DOHH2 (cell line): Measurements from ENCODE around the gene ZNF454.

Experiments used
- H3F3A ChIP-seq: fragments of 200-600 bp; sonication (generic), shearing (Covaris generic); 2 replicates; pipeline ENCODE4 v1.6.0; 2016; ENCODE audit warnings: antibody characterized with exemption, mild to moderate bottlenecking; ENCODE audit not compliant: control insufficient read depth, insufficient read depth
- H3K27ac ChIP-seq: fragments of 200-600 bp; sonication (generic); 2 replicates; pipeline ENCODE4 v1.5.1; 2014; ENCODE audit warnings: low read depth, mild to moderate bottlenecking, low read length, moderate library complexity
- H3K27me3 ChIP-seq: fragments of 200-600 bp; sonication (generic); 2 replicates; pipeline ENCODE4 v1.6.1; 2014; ENCODE audit warnings: mild to moderate bottlenecking, low read length, mixed read lengths; ENCODE audit not compliant: control insufficient read depth
- H3K36me3 ChIP-seq: fragments of 200-600 bp; sonication (generic); 2 replicates; pipeline ENCODE4 v1.6.1; 2014; ENCODE audit warnings: mild to moderate bottlenecking, low read length, moderate library complexity, mixed read lengths; ENCODE audit not compliant: control insufficient read depth
- H3K4me1 ChIP-seq: fragments of 200-600 bp; sonication (generic); 2 replicates; pipeline ENCODE4 v1.6.1; 2014; ENCODE audit warnings: mild to moderate bottlenecking, low read length, mixed read lengths; ENCODE audit not compliant: control insufficient read depth
- H3K4me2 ChIP-seq: fragments of 200-600 bp; sonication (generic); 2 replicates; pipeline ENCODE4 v1.6.0; 2014; ENCODE audit warnings: mild to moderate bottlenecking, low read length, moderate library complexity
- H3K4me3 ChIP-seq: fragments of 200-600 bp; sonication (generic); 2 replicates; pipeline ENCODE4 v1.5.1; 2014; ENCODE audit warnings: mild to moderate bottlenecking, low read length, mixed read lengths
- H3K79me2 ChIP-seq: fragments of 200-600 bp; sonication (generic); 2 replicates; pipeline ENCODE4 v1.6.1; 2014; ENCODE audit warnings: mild to moderate bottlenecking, low read length, mixed read lengths; ENCODE audit not compliant: control insufficient read depth
- H3K9me2 ChIP-seq: fragments of 200-600 bp; sonication (generic); replicated peaks from 2 replicates; pipeline ENCODE4 v1.6.1; 2014; ENCODE audit warnings: mild to moderate bottlenecking, low read length, mixed read lengths; ENCODE audit not compliant: control insufficient read depth
- H3K9me3 ChIP-seq: fragments of 200-600 bp; sonication (generic); 2 replicates; pipeline ENCODE4 v1.6.1; 2014; ENCODE audit warnings: antibody characterized with exemption, low read length, mixed read lengths; ENCODE audit not compliant: control insufficient read depth, insufficient read depth
- H4K20me1 ChIP-seq: fragments of 200-600 bp; sonication (generic); 2 replicates; pipeline ENCODE4 v1.6.0; 2014; ENCODE audit warnings: low read depth, mild to moderate bottlenecking, antibody characterized with exemption, low read length, moderate library complexity; ENCODE audit not compliant: control insufficient read depth, insufficient read depth
- EZH2phosphoT487 ChIP-seq: fragments of 200-600 bp; sonication (generic); IDR thresholded peaks from 2 replicates; pipeline ENCODE4 v1.6.1; 2017; ENCODE audit warnings: borderline replicate concordance, mild to moderate bottlenecking, antibody characterized with exemption, low read length, moderate library complexity, mixed read lengths
- TF ChIP-seq, protein P1 (sequence below): fragments of 200-600 bp; sonication (generic); IDR thresholded peaks from one replicate; pipeline ENCODE4 v1.5.1; 2014; ENCODE audit warnings: antibody characterized with exemption, mild to moderate bottlenecking, low read depth, low read length; ENCODE audit not compliant: poor library complexity, severe bottlenecking

Gene ZNF454

DNA sequence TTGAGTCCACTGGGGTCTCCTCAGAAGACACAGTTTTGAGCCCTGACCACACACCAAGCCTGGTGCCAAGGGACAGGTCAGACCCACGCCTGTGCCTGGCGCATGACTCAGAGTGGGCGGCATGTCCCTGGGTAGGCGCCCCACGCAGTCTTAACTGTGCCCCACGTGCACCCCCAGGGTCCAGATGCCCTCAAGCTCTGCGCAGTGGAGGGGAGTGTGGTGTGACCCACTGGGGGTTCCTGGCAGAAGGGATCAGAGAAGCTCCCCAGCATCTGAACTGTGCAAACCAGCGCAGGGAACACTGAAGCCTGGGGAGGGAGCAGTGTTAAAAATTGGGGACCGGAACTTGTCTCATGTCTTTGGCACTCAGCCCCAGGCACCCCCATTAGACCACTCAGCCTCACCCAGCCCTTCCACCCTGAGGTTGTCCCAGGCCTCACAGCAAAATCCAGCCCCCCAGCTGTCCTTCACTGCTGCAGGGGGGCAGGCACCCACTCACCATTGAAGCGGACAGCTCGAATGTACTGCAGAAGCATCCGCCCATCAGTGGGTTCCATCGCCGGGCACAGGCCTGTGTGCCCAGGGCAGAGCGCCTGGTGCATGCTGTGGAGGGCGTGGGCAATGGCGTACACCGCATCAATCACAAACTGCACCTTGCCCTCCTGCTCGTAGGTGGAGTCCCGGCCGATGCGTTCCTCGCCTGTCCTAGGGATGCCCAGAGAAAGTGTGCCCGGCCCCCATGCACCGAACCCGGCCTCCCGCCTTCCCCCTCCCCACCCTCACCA lies 47.6 kb downstream of the ZNF454 start:
- Histone ChIP-seq H3K4me1 (no peaks in the 10 kb centered on the region), H3K79me2 (no peaks in the 10 kb centered on the region), H3K27me3 (no peaks in the 10 kb centered on the region), H3K4me2 (no peak overlapping the region), H3K27ac (no peak overlapping the region), H3K9me3 (peaks cover 18% of the 10 kb centered on the region; the same call in 1 of the 2 replicates), H3K9me2 (no peaks in the 10 kb centered on the region), H3K4me3 (no peak overlapping the region), H3F3A (no peaks in the 10 kb centered on the region), H3K36me3 (no peaks in the 10 kb centered on the region), H4K20me1 (no peaks in the 10 kb centered on the region)
- TF ChIP-seq EZH2phosphoT487, result no peak
- TF ChIP-seq, protein P1, sequence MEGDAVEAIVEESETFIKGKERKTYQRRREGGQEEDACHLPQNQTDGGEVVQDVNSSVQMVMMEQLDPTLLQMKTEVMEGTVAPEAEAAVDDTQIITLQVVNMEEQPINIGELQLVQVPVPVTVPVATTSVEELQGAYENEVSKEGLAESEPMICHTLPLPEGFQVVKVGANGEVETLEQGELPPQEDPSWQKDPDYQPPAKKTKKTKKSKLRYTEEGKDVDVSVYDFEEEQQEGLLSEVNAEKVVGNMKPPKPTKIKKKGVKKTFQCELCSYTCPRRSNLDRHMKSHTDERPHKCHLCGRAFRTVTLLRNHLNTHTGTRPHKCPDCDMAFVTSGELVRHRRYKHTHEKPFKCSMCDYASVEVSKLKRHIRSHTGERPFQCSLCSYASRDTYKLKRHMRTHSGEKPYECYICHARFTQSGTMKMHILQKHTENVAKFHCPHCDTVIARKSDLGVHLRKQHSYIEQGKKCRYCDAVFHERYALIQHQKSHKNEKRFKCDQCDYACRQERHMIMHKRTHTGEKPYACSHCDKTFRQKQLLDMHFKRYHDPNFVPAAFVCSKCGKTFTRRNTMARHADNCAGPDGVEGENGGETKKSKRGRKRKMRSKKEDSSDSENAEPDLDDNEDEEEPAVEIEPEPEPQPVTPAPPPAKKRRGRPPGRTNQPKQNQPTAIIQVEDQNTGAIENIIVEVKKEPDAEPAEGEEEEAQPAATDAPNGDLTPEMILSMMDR, result no peak

DNA sequence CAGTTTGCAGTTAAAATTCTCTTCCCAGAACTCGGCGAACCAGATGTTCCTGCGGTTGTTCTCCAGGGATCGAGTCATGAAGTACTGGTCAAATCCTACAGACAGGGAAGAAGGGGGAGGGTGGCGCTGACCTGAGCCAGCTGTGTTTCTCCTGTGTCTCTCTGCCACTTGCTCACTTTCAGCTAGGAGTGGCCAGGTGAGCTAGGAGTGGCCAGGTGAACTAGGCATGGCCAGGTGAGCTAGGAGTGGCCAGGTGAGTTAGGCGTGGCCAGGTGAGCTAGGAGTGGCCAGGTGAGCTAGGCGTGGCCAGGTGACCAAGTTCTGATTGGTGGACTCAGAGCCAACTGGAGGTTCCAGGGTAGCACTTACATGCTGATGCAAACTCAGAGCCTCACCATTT lies 48.3 kb downstream of the ZNF454 start:
- Histone ChIP-seq H3K27me3 (no peaks in the 10 kb centered on the region), H3K4me1 (no peaks in the 10 kb centered on the region), H3K4me3 (no peak overlapping the region), H3K27ac (no peak overlapping the region), H3K9me2 (no peaks in the 10 kb centered on the region), H4K20me1 (no peaks in the 10 kb centered on the region), H3K9me3 (peaks cover 18% of the 10 kb centered on the region; the same call in 1 of the 2 replicates), H3K79me2 (no peaks in the 10 kb centered on the region), H3F3A (no peaks in the 10 kb centered on the region), H3K4me2 (no peak overlapping the region), H3K36me3 (no peaks in the 10 kb centered on the region)
- TF ChIP-seq EZH2phosphoT487, result no peak
- TF ChIP-seq, protein P1, result no peak

DNA sequence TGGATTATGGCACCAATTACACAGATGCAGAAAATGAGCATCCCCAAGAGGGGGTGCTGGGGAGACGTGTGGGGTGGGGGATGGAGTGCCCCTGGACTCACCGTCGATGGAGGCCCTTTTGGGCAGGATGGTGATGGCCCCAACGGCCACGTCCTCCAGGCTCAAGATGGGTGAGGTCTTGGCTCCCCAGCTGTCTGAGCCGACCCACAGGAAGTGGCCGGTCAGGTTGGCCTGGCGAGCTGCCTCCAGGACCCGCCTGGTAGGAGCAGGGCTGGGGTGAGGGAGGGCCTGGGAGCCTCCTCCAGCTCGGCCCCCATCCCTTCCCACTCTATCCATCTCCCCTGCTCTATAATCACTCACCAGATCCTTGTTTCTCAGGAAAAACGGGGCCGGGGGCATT lies 49.5 kb downstream of the ZNF454 start:
- Histone ChIP-seq H3K9me2 (no peaks in the 10 kb centered on the region), H3K9me3 (peaks cover 13% of the 10 kb centered on the region; the same call in 1 of the 2 replicates), H3K36me3 (no peaks in the 10 kb centered on the region), H3K4me1 (no peaks in the 10 kb centered on the region), H3K27ac (no peak overlapping the region), H3K4me2 (no peak overlapping the region), H3K27me3 (no peaks in the 10 kb centered on the region), H4K20me1 (no peaks in the 10 kb centered on the region), H3K4me3 (no peak overlapping the region), H3K79me2 (no peaks in the 10 kb centered on the region), H3F3A (no peaks in the 10 kb centered on the region)
- TF ChIP-seq, protein P1, result no peak
- TF ChIP-seq EZH2phosphoT487, result no peak
